Bronchial epithelial cell (primary cell): ENCODE results near the gene ATP6V0E2. TPM values are rescaled to one million over a fixed set of nuclear protein-coding genes. Genes with fewer than 3 reads are reported as not detected.

Source experiments
- DNase-seq: peaks from one replicate; pipeline ENCODE4 v3.0.0-alpha.2; 2010; ENCODE audit warnings: low read depth
- FAIRE-seq: peaks from 2 replicates; lab custom pipeline; 2011; peaks lifted over from hg19 to GRCh38; lab: Jason Lieb, UNC
- H3K27me3 ChIP-seq: 2 replicates; pipeline ENCODE4 v1.5.1; 2011; ENCODE audit warnings: low read length; ENCODE audit not compliant: control insufficient read depth, insufficient read depth
- H3K36me3 ChIP-seq: 2 replicates; pipeline ENCODE4 v1.5.1; 2011; ENCODE audit warnings: low read length; ENCODE audit not compliant: control insufficient read depth, insufficient read depth
- H3K4me3 ChIP-seq: 2 replicates; pipeline ENCODE4 v1.5.1; 2011; ENCODE audit warnings: mild to moderate bottlenecking, low read depth, low read length, control low read depth
- CTCF ChIP-seq: IDR thresholded peaks from 2 replicates; pipeline ENCODE4 v1.5.1; 2011; ENCODE audit warnings: mild to moderate bottlenecking, moderate library complexity, low read length, control low read depth, inconsistent platforms; ENCODE audit not compliant: insufficient read depth, severe bottlenecking
- total RNA-seq: library from RNA; depleted of rRNA; stranded (reverse); fragments of >200 nt; gene quantifications from 2 replicates; pipeline ENCODE4 v1.2.1, GENCODE V29; 2014

ATP6V0E2 gene
- total RNA-seq, 1 donor from 2014 or later = 1.6 TPM

GRCh38 chr7:149870274-149870673 is 3.5 kb upstream of the ATP6V0E2 start:
- H3K36me3 ChIP-seq = no peaks in the 10 kb centered on the region
- H3K4me3 ChIP-seq = no peak overlapping the region
- H3K27me3 ChIP-seq = no peaks in the 10 kb centered on the region
- DNase-seq (no peak), FAIRE-seq (no peak)
- TF ChIP-seq CTCF = no peak

- Histone ChIP-seq H3K4me3 (no peak overlapping the region), H3K27me3 (no peaks in the 10 kb centered on the region), H3K36me3 (no peaks in the 10 kb centered on the region)
- no peak for TF ChIP-seq CTCF
- DNase-seq (no peak), FAIRE-seq (no peak)
These were observed 2.9 kb upstream of the ATP6V0E2 start for GRCh38 chr7:149870701-149871483.

- no peak for TF ChIP-seq CTCF
- FAIRE-seq (no peak), DNase-seq (no peak)
- no peaks in the 10 kb centered on the region for H3K36me3 ChIP-seq
- H3K27me3 ChIP-seq = no peaks in the 10 kb centered on the region
- H3K4me3 ChIP-seq = no peak overlapping the region
These were observed 2.2 kb upstream of the ATP6V0E2 start for GRCh38 chr7:149871576-149871975.

GRCh38 chr7:149872419-149873073 is 1.2 kb upstream of the ATP6V0E2 start:
- Histone ChIP-seq H3K27me3 (no peaks in the 10 kb centered on the region), H3K4me3 (peak overlapping the region; percentile 62), H3K36me3 (no peaks in the 10 kb centered on the region)
- DNase-seq (peak; percentile 48), FAIRE-seq (no peak)
- peak; percentile 16 for TF ChIP-seq CTCF

- no peaks in the 10 kb centered on the region for H3K27me3 ChIP-seq
- FAIRE-seq = no peak
- H3K36me3 ChIP-seq = no peaks in the 10 kb centered on the region
- no peak for DNase-seq
- H3K4me3 ChIP-seq = peak overlapping the region; percentile 62
- TF ChIP-seq CTCF = no peak
These were observed 338 bp downstream of the ATP6V0E2 start for GRCh38 chr7:149873970-149874643.
